Measurements from ENCODE around the gene MAP2K6.

The MAP2K6 gene

DNA sequence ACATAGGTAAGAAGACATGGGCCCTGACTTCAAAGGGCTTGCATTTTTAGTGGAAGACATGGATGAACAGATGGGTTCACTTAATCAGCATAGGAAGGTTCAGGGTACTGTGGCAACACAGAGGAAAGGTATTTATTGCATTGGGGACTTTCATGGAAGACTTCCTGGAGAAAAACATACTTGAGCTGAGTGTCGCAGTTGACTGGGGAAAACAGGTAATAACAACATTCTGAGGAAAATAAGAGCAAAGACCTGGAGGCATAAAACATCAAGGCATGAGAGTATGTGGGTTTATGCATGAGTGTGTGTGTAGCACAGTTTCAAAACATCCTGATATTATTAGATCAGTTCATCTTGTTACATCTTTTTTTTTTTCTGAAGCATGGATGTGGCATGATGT lies 82.7 kb downstream of the MAP2K6 start:
- DNase-seq: no peak

DNA sequence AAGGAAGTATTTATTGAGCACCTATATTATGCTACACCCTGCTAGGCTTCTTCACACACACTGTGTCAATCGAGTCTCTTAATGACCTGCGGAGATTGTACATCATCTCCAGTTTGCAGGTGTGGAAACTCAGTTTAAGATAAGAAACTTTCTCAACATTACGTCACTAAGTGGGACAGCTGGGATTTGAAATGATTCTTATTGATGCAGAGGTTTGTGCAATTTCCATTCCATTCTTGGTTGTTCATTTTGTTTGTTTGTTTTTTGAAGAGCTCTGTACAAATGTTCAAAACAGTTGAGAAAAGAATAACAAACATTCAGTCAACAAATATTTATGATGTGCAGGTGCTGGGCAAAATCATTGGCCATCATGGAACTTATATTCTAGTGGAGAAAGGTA lies 84.8 kb downstream of the MAP2K6 start:
- no peak for DNase-seq

DNA sequence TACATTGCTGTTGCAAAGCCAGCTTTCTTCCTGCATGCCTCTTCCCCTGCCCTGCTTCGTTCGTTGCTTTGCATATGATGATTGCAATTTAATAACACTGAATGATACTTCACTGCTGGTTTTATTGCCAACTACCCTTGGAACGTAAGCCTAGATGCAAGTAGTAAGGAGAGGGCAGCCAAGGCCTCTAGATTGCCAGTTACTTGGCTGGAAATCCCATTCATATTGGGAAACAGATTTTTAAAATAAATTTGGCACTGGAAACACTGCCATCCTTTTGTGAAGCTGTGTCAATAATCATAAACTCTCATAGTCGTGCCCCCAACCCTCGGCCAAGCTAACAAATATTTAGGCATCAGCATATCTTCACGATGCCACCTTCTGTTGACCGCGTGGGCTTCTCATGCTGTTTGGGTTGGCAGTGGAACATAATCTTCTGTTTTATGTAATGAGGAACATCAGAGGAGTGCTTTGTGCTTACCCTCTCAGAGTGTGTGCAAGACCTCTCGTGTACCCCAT lies 86.5 kb downstream of the MAP2K6 start:
- DNase-seq: no peak

DNA sequence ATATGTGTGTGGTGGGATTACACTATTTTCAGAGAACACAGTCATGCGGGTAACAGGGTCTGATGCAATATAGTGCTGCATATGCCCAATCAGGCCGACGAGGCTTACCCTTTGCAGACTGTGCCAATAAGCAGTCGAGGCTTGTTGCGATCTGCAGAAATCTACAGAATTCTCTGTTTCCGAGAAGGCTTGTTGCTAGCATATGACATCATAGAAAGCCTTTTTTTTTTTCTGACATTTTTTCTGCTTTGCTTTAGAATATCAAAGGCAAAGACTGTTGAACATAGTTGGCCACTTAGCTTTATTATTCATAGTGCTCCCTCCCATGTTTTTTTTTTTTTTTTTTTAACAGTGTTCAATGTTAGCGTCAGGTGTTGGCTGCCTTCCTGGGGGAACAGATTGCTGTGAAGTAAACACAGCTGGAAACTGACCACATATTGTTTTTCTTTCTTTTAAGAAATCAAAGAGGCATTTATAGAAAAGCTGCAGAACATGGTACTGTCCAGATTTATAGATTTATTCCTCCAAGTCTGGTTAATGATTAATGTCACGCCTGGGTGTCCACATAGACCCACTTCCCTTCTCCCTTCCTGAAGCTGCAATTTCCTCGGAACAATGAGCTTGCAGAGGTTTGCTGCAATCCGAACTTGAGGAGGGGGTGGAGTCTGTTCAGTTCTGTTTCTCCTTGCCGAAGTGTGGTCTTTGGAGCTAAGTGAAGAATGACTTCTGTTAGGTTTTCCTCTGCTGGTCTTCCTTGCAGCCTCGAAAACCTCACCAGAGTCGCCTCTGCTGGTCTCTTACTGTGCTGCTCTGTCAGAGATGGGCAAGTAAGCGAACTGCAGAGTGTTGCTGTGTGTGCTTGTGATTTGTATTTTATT lies 87.3 kb downstream of the MAP2K6 start:
- no peak for DNase-seq

DNA sequence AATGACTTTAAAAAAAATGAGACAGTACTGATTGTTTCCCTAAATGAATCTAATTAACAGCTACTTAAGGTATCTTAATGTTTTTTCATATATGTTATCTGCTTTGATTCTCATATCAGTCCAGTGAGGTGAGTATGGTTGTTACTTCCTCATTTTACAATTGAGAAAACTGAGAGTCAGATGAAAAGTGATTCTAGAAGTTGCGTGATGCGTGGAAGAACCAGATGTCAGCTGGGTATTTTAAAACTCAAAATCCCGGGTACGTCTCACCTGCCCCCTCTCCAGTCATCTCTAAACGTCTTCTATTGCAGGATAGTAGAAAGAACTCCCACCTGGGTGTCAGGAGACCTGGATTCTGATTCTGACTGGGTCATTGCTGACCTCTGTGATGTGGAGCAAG lies 89.2 kb downstream of the MAP2K6 start:
- no peak for DNase-seq

DNA sequence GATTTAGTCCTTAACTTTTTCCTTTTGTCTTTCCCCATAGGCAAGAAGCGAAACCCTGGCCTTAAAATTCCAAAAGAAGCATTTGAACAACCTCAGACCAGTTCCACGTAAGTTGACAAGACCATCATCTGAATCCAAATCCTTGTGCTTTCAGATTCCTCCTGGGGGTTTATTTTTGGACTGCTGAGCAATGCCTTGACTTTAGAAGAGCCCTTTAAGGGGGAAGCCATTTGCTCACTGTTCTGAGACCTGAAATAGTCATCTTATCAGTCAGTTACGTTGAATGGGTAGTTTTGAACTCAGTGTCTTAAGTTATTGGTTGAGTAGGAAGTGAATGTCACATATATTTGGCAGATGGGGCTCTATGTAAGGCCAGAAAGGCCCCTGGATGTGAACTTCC lies 91.2 kb downstream of the MAP2K6 start:
- no peak for DNase-seq

DNA sequence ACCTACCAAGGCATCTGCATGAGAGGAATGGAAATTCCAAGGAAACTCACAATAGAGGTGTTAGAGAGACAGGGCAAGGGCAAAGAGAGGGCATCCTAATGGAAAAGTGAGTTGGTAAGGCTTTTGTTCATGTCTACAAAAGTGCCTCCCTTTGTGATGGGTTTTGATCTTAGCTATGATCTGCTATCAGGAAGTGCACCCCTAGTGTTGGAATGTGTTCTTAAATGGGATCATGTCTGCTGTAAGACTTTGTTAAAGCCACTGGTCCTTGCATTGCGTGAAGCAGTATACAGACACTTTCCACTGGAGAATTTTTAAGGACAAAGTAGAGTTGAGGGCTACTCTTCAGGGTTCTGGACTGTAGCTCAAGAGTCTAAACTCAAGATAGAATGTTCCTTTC lies 92.0 kb downstream of the MAP2K6 start:
- DNase-seq: no peak

DNA sequence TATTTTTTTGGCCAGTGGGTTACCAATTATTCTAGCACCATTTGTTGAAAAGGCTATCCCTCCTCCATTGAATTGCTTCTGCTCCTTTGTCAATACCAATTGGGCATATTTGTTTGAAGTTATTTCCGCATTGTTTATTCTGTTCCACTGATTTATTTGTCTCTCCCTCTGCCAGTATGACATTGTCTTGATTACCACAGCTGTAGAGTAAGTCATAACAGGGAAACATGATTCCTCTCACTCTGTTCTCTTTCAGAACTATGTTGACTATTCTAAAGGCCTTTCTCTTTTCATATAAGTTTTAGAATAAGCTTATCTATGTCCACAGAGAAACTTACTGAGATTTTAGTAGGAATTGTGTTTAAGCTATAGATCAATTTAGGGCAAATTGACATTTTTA lies 94.3 kb downstream of the MAP2K6 start:
- DNase-seq: no peak

DNA sequence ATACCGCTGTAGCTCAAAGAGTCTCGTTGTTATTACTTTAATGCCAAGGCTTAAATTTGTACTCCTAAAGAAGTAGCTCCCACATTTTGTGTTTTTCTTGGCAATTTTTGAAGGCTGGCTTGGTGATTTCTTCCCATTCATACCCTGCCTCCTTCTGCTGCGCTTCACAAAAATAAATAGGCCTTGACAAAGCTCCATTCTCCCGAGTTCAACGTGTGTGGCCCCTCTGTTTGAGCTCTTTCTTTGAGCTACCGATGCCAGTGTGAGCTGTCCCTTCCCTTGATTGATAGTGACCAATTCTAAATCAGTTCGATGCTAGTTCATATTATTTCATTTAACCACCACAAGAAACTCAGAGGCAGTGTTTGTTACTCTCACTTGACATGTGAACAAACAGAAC lies 96.8 kb downstream of the MAP2K6 start:
- DNase-seq: no peak

DNA sequence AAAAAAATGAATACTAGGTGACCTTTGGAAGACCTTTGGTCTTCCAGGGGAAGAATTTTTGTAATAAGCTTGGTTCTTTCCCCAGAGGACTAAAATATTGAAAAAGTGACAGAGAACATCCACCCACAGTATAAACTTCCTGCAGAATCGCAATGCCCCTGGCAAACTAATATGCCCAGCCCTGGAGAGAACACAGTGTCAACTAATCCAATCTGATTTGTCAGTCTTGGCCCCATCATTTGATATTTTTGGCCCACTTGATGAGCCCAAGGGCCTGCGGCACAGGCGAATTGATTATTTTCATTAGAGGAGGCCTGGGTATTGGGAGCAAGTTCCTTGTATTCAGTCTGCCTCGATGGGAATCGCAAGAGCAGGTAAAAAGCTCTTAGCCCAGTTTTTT lies 98.4 kb downstream of the MAP2K6 start:
- DNase-seq: no peak

DNA sequence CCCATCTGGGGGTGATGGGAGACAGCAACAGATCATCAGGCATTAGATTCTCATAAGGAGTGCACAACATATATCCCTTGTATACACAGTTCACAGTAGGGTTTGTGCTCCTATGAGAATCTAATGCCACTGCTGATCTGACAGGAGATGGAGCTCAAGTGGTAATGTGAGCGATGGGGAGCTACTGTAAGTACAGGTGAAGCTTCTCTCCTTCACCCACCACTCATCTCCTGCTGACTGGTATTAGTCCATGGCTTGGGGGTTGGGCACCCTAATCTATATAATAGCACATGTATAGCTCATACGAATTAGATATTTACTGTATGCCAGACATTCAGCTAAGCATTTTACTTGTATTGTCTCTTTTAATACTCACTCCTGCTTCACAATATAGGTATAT lies 101.7 kb downstream of the MAP2K6 start:
- no peak for DNase-seq

DNA sequence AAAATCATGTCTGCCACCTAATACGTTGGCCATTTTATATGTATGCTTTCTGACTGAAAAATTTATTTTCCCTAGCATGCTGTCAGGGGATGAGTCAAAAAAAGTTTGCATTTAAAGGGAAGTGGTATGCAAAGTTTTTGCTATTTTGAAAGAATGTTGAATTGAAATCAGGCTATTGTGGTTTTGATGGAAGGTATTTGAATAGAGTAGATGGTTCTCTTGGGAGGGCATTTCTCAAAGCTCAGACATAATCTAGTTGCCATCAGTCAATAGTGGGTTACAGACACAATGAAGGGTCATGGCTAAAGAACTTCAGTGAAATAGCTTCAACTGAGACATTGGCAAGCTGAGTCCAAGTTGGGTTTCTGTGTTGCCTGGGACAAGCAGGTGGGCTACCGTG lies 102.4 kb downstream of the MAP2K6 start:
- DNase-seq: no peak

DNA sequence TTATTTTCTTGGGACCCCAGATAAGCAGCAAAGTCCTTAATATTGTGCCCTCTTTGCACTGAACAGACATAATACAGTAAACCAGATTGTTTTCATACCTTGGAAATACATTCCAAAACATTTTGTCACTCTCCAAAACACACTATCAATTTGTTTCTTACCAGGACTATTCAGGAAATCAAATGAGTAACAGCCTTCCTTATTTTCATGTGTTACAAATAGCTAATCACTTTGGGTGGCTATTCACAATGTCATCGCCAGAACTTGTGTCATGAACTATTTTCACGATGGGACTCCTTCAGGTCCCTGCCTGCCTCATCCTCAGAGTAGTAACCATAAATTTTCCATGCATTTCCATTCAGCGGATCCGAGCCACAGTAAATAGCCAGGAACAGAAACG lies 104.5 kb downstream of the MAP2K6 start:
- no peak for DNase-seq

DNA sequence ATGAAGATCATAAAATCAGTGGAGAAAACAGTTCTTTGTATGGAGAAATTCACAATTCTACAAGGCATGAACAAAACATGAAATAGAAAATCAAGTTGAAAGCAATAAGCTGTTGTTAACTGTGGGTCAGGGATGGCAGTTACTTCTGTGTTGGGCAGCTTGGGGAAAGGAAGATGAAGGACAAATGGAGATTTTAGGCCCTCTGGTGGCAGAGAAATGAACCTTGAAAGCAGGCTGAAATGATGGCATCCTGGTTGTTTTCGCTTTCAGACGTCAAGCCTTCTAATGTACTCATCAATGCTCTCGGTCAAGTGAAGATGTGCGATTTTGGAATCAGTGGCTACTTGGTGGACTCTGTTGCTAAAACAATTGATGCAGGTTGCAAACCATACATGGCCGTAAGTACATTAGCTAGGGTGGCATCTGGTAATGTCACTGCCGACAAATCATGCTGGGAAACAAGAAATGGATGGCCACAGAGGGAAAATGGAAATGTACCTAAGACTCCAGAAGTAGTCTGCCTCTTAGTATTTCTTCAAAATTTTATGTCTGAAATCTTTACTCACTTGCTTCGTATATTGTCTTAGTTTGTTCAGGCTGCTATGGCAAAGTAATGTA lies 108.9 kb downstream of the MAP2K6 start:
- DNase-seq: no peak

DNA sequence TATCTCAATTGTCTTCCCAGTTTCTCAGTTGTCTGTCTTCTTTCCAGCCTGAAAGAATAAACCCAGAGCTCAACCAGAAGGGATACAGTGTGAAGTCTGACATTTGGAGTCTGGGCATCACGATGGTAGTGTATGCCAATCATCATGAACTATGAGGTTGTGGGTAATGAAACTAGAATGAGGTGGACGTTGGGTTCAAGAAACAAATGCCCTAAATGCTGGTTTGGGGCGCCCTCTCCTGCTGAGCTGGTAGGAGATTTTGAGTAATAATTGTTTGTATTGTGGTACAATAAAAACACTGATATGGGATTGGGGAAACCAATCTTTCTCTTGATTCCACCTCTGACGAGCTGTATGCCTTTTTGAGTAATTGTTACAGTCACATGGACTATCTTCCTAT lies 110.4 kb downstream of the MAP2K6 start:
- DNase-seq: no peak

DNA sequence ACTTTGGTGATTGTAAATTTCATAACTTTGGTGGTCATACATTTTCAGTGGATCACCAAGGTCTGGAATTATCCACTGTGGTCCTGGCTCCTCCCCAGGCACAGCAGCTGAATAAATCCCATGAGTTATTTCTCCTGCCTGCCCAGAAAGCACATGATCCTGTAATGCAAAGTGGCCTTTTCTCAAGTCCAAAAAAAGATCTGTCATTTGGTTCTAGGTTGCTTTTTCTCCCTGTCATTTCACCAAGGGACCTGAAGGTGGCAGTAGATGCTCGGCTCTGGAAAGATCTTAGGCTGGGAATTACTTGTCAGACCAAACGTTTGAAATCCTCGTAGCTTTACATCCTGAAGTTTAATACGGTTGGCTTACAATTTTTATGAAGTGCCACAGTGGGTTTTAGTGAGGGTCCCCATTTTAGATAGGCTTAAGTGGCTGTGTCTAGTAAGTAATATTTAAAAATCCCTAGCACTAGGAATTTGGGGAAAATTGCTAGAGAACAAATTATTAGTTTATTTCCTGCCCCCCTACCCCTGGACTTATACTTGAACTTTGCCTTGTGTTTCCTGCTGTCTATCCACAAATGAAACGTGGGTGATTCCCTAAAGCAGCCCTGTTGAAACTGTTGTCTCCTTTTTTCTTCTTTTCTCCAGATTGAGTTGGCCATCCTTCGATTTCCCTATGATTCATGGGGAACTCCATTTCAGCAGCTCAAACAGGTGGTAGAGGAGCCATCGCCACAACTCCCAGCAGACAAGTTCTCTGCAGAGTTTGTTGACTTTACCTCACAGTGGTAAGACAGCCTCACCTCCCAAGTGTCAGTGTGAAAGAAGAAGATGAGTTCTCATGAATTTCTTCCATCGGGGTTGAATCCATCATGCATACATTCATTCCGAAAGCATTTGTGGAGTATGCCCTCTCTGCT lies 111.7 kb downstream of the MAP2K6 start:
- no peak for DNase-seq

DNA sequence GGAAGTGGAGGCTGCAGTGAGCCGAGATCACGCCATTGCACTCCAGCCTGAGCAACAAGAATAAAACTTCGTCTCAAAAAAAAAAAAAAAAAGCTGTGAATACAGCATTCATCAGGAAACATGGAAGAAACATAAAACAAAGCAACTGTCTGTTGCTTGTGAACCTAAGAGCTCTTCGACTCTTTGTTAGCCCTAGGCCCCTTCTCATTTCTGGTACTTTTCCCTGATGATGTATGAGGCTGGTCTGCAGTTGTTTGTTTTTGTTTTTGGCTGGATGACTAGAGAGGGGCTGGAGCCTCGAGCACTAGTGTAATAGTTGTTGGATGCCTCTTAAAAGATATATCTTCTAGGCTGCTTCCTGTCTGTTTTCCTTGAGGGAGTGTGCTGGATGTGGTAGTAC lies 113.5 kb downstream of the MAP2K6 start:
- DNase-seq: no peak

DNA sequence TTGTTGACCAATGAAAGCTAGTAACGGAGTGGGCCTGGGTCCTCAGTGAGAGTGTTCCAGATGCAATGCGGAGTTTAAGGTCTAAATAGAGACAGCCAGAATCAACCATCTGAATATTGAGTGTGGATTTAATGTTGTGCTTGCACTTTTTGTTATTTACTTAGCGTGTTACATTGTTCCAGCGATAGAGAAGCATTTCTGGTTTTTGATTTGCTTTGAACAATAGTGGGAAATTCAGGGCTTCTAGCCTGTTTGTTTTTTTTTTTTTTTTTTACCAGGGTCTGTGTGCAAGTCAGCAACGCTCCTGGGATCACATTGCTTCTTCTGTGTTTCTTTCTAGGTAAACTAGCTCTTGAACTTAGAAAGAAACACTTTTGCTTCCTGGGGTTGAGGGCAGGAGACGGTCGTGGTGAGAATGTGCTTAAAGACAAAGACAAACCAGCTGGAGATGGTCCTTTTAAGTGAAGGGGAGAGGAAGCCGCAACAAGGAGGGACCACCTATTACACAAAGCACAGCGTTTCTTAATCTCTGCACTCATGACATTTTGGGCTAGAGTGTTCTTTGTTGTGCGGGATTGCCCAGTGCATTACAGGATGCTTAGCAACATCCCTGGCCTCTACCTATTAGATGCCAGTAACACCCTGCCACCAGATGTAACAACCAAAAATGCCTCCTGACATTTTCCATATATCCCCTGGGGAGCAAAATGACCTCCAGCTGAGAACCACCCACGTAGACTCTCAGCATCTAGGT lies 119.2 kb downstream of the MAP2K6 start:
- DNase-seq: no peak

DNA sequence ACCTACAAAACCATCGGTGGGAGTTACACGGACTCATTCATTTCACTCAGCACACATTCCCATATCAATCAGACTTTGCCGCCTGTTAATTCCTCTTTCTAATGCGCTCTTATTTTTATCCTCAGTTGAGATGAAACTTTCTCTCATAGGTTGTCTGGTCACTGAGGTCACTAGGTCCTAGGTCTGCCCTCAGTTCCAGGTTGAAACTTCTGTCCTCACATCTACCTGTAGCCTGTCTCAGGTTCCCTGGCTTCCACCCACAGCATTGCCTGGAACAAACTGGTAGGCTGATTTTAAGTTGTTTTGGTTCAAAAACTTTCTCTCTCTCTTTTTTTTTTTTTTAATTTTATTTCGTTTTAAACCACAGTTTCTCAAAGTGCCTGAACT lies 119.7 kb downstream of the MAP2K6 start:
- no peak for DNase-seq

DNA sequence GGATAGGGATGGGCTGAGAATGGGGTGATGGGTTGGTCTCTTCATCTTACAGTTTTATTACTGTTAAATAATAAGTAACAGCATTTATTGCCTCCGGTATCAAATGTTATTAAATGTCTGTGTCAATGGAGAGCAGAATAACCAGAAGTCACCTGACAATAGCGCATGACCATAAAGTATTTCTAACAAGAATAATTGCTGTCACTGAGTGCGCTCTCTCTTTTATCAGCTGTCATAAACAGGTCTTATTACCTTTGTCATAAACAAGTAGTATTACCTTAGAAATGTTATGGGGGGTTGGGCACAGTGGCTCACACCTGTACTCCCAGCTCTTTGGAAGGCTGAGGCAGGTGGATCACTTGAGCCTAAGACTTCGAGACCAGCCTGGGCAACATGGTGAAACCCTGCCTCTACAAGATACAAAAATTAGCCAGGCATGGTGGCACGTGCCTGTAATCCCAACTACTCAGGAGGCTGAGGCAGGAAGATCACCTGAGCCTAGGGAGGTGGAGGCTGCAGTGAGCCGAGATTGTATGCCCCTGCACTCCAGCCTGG lies 120.6 kb downstream of the MAP2K6 start:
- no peak for DNase-seq

DNA sequence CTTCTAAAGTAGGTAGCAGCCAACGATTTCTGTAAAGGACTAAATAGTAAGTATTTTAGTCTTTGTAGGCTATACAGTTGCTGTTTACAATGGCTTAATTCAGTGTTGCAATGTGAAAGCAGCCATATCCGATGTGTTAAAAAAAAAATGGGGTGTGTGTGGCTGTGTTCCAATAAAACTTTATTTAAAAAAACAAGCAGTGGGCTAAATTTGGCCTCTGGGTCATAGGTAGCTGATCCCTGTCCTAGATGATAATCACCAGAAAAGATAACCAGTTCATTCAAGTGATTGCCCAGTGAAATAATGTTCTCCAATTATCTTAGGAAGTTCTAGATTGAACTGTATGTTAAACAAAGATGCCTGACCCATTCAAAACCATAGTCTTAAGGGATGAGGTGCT lies 124.3 kb downstream of the MAP2K6 start:
- no peak for DNase-seq

DNA sequence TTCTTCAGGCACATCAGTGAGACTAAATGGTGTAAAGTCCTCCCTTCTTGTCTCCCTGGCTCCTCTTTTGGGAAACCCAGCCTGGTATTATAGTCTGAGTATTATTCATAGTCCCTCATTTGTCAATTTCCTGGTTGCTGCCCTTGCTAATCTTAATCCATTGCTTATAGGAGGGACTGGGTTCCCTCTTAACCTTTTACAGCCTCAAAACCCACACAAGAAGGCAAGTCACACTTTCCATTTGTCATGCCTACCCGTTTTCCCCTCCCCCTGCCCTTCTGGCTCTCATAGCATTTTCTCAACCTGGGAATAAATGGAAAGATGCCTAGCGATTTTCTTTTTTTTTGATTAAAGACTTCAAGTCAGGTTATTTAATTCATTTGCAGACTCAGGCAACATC lies 124.8 kb downstream of the MAP2K6 start:
- no peak for DNase-seq

Measured in activated CD4-positive, alpha-beta T cell treated with anti-CD3 and anti-CD28 coated beads, Interleukin-2, amount 50 U/mL, for 4 hours (primary cell).